GM23248 (cell line): Measurements from ENCODE around the gene SNX5. TPM values are rescaled to one million over a fixed set of nuclear protein-coding genes. Genes with fewer than 3 reads are reported as not detected.

Experiments used
- DNase-seq: peaks from one replicate; pipeline ENCODE4 v3.0.0-alpha.2; 2015
- H2AFZ ChIP-seq: fragments of 200-600 bp; sonication (generic); 2 replicates; pipeline ENCODE4 v1.6.1; 2016; ENCODE audit warnings: antibody characterized with exemption
- H3F3A ChIP-seq: fragments of 200-600 bp; sonication (generic); 2 replicates; pipeline ENCODE4 v1.6.1; 2016; ENCODE audit warnings: mild to moderate bottlenecking, antibody characterized with exemption, mixed run types; ENCODE audit not compliant: insufficient read depth
- H3K27ac ChIP-seq: fragments of 200-600 bp; sonication (generic); 2 replicates; pipeline ENCODE4 v1.5.1; 2016; ENCODE audit warnings: mild to moderate bottlenecking
- H3K27me3 ChIP-seq: fragments of 200-600 bp; sonication (generic); replicated peaks from 2 replicates; pipeline ENCODE4 v1.6.1; 2016; ENCODE audit warnings: mild to moderate bottlenecking; ENCODE audit not compliant: insufficient read depth
- H3K36me3 ChIP-seq: fragments of 200-600 bp; sonication (generic); 2 replicates; pipeline ENCODE4 v1.6.1; 2016; ENCODE audit warnings: low read depth, mild to moderate bottlenecking
- H3K4me1 ChIP-seq: fragments of 200-600 bp; sonication (generic); 2 replicates; pipeline ENCODE4 v1.6.1; 2016; ENCODE audit warnings: mild to moderate bottlenecking; ENCODE audit not compliant: insufficient read depth
- H3K4me2 ChIP-seq: fragments of 200-600 bp; sonication (generic); one replicate; pipeline ENCODE4 v1.6.1; 2016; ENCODE audit warnings: mild to moderate bottlenecking; ENCODE audit not compliant: unreplicated experiment
- H3K4me3 ChIP-seq: fragments of 200-600 bp; sonication (generic); 2 replicates; pipeline ENCODE4 v1.5.1; 2016; ENCODE audit warnings: mild to moderate bottlenecking
- H3K79me2 ChIP-seq: fragments of 200-600 bp; sonication (generic); 2 replicates; pipeline ENCODE4 v1.6.1; 2016; ENCODE audit warnings: mild to moderate bottlenecking; ENCODE audit not compliant: insufficient read depth
- H3K9ac ChIP-seq: fragments of 200-600 bp; sonication (generic); 2 replicates; pipeline ENCODE4 v1.6.1; 2016; ENCODE audit warnings: mild to moderate bottlenecking
- H3K9me2 ChIP-seq: fragments of 200-600 bp; sonication (generic); 2 replicates; pipeline ENCODE4 v1.6.1; 2016; ENCODE audit warnings: mixed run types, mild to moderate bottlenecking, moderate library complexity; ENCODE audit not compliant: insufficient read depth
- H3K9me3 ChIP-seq: fragments of 200-600 bp; sonication (generic); one replicate; pipeline ENCODE4 v1.6.1; 2017; ENCODE audit warnings: low read depth
- H4K20me1 ChIP-seq: fragments of 200-600 bp; sonication (generic); 2 replicates; pipeline ENCODE4 v1.6.0; 2016; ENCODE audit not compliant: insufficient read depth
- EZH2 ChIP-seq: fragments of 200-600 bp; sonication (generic); IDR thresholded peaks from 2 replicates; pipeline ENCODE4 v1.6.1; 2018; ENCODE audit warnings: antibody characterized with exemption, mild to moderate bottlenecking; ENCODE audit not compliant: insufficient read depth, poor library complexity, severe bottlenecking
- EZH2phosphoT487 ChIP-seq: fragments of 200-600 bp; sonication (generic); IDR thresholded peaks from 2 replicates; pipeline ENCODE4 v1.6.1; 2018; ENCODE audit warnings: antibody characterized with exemption, moderate library complexity, mild to moderate bottlenecking, low read depth; ENCODE audit not compliant: insufficient read depth
- WGBS, 2 experiments: methylation state at CpG; one replicate each; pipeline ENCODE4 v1.1.6; 2015 to 2017; ENCODE audit warnings: low lambda C conversion rate in 2 of 2, low coverage in 1 of 2; ENCODE audit errors: missing lambda C conversion rate in 2 of 2; 5-methylcytosine and 5-hydroxymethylcytosine counted together
- in situ Hi-C: fragments of 300-500 bp; cut with MboI; formaldehyde crosslinking; loops from 2 replicates; pipeline ENCODE4 v1.15.0; 2020
- polyA plus RNA-seq: library from polyadenylated mRNA; unstranded; fragments of >200 nt; fragmentation: Nextera tagmentation; extraction: Ambion mirVana; gene quantifications from 2 replicates; pipeline ENCODE4 v1.2.1, GENCODE V29; 2016
- total RNA-seq: library from RNA; depleted of rRNA; stranded (reverse); fragments of >200 nt; shearing (Covaris generic); gene quantifications from 2 replicates; pipeline ENCODE4 v1.2.3, GENCODE V29; 2014

SNX5 gene
- total and polyA plus RNA-seq, 2 experiments from 2014 or later = 65.2 to 70.7 TPM

DNA sequence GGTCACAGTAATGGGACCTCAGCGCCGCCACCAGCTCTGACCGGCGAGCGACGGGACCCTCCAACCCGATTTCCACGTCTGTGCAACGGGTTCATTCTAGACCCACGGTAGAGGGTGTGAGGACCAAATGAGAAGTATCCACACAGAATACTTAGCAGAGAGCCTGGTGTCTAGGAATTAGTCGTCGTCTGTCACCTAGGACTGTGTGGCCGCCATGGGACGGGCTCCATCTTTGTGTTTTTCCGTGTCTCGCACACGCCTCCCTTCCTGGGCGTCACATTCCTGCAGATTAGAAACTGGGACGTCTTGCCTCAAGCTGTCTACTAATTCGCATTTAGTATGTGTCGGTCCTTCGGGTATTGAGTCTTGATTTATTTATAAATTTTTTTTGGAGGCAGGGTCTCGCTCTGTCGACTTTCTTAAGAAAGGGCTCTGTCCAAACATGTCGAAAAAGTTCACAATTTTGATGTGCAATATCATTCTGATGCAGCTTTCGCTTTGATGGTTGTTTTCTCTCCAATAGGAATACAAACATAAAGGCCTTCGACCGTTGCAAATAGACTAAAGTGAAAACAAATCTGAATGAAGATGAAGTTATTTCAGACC is 787 bp upstream of the SNX5 start:
- Histone ChIP-seq H3K36me3 (no peaks in the 10 kb centered on the region), H3K4me3 (peak overlapping the region; percentile 99), H3K27me3 (no peaks in the 10 kb centered on the region), H3F3A (peaks cover 41% of the 10 kb centered on the region), H3K27ac (peak overlapping the region; percentile 98), H4K20me1 (no peaks in the 10 kb centered on the region), H3K9ac (peak overlapping the region; percentile 94), H3K4me1 (peaks cover 51% of the 10 kb centered on the region), H3K9me2 (no peaks in the 10 kb centered on the region), H3K4me2 (peak overlapping the region; percentile 99), H2AFZ (peak overlapping the region; percentile 98), H3K9me3 (no peaks in the 10 kb centered on the region), H3K79me2 (peaks cover 89% of the 10 kb centered on the region)
- TF ChIP-seq EZH2phosphoT487 (no peak), EZH2 (no peak)
- WGBS, 2 experiments = 0 to 1% methylated on average over 26 to 28 of the region's 28 CpGs
- in situ Hi-C loops = no loop called here
- peak; percentile 66 for DNase-seq

DNA sequence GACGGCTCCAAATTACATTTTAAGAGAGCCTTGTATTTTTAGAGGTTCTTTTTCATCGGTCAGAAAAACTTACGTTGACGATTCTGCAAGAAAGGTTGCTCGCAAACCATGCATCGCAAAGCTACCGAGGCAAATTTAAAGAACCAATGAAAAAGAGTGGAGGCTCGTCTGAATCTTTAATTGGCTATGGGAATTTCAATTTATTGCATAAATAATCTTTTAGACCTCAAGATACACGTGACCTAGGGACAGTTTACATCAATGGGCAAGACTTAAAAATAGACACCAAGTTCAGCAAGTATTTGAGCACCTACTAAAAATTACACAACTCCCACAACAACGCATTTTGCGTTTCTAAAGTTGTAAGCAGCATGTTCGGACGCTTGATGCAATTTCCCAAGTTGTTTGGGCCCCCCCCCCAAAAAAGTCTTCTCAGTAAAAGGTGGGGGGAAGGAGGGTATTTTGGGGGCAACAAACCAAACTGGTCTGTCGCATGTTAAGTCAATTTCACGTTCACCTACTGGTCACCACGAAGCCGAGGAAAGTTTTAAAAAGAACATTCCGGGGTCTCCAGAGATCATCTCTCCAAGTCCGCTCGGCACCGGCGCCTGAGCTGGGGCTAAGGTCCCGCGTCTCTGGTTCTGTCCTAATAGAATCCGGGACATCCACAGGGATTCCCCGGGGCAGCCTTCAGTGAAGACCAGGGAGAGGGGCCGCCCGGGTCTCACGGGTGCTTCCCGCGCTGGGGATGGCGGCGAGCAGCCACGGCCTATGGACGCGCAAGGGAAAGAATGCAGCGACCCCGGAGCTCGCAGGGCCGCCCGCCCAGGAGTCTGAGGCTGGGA is 851 bp downstream of the SNX5 start:
- H3K4me1 ChIP-seq = peaks cover 62% of the 10 kb centered on the region
- peak; percentile 73 for DNase-seq
- TF ChIP-seq EZH2 (no peak), EZH2phosphoT487 (no peak)

DNA sequence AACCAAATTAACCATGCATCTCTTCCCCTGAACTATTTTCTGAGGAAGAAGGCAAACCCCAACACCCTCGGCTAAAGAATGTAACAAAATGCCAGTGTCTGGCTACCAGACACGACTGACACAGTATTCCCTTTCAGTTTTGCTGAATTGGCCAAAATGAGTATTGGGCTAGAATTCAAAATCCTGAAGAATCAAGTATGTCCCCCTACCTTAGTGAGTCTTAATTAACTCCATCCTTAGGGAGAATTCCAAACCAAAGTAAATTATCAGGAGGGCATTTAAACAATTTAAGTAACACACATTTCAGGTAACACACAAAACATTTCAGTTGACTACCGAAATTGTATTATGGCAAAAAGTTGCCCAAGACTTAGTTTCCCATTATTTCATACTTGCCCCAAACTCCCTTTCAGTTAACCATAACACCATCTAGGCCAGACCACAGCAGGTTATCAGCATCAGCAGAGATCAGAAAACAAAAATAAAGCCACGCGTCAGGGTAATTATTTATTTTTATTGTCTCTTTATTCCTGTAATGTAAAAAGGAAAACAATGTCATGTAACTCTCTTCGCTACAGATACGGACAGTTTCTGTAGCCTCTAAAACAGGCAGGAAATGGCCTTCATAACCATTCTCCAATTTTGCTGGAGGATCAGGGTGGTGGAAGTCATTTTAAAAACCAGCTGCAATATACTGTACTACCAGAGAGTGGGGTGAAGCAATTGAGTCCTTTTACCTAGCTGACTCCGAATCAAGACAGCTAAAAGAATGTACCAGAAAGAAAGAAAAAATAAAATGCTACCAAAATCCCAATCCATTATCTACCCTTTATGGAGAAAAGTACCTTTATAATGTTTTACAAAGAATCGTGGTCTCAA is 1.9 kb downstream of the SNX5 start:
- H3K36me3 ChIP-seq = no peaks in the 10 kb centered on the region
- H3K27me3 ChIP-seq = no peaks in the 10 kb centered on the region
- in situ Hi-C loops = no loop called here
- TF ChIP-seq EZH2phosphoT487 = no peak
- TF ChIP-seq EZH2 = no peak
- 3 to 4% methylated on average over 9 of the region's 9 CpGs for WGBS, 2 experiments
- H3K27ac ChIP-seq = peak overlapping the region; percentile 98
- H3K79me2 ChIP-seq = peaks cover 89% of the 10 kb centered on the region
- peak overlapping the region; percentile 94 for H3K9ac ChIP-seq
- H3K4me3 ChIP-seq = peak overlapping the region; percentile 99
- H3K9me3 ChIP-seq = no peaks in the 10 kb centered on the region
- peaks cover 65% of the 10 kb centered on the region for H3F3A ChIP-seq
- H3K4me1 ChIP-seq = peaks cover 61% of the 10 kb centered on the region
- H3K9me2 ChIP-seq = no peaks in the 10 kb centered on the region
- H4K20me1 ChIP-seq = no peaks in the 10 kb centered on the region
- DNase-seq = peak; percentile 74
- H2AFZ ChIP-seq = no peak overlapping the region; the same call in 1 of the 2 replicates
- peak overlapping the region; percentile 95 for H3K4me2 ChIP-seq

More for the DNA sequence above, 851 bp downstream of the SNX5 start:
- H3K79me2 ChIP-seq = peaks cover 89% of the 10 kb centered on the region
- H3K9me2 ChIP-seq = no peaks in the 10 kb centered on the region
- WGBS, 2 experiments = 1 to 2% methylated on average over 38 to 41 of the region's 41 CpGs
- no peaks in the 10 kb centered on the region for H3K36me3 ChIP-seq
- H3K4me2 ChIP-seq = peak overlapping the region; percentile 95
- no peaks in the 10 kb centered on the region for H3K9me3 ChIP-seq
- peak overlapping the region; percentile 51 for H2AFZ ChIP-seq
- in situ Hi-C loops = no loop called here
- peak overlapping the region; percentile 99 for H3K4me3 ChIP-seq
- no peaks in the 10 kb centered on the region for H4K20me1 ChIP-seq
- H3K27ac ChIP-seq = peak overlapping the region; percentile 98
- H3F3A ChIP-seq = peaks cover 57% of the 10 kb centered on the region
- no peaks in the 10 kb centered on the region for H3K27me3 ChIP-seq
- H3K9ac ChIP-seq = peak overlapping the region; percentile 94
